PC-9 (cell line): Measurements from ENCODE around the gene BCL2. TPM values are rescaled to one million over a fixed set of nuclear protein-coding genes. Genes with fewer than 3 reads are reported as not detected.

Experiments used
- BruUV-seq: library from RNA; stranded (reverse); fragments of 400-500 nt; replicated peaks from 2 replicates; lab custom pipeline; 2021; lab: Mats Ljungman, UMichigan
- CTCF ChIA-PET: fragments of 300-600 bp; sonication (Branson Sonifier 250); formaldehyde crosslinking; loops from one replicate; lab custom pipeline; 2022; ENCODE audit warnings: antibody characterized with exemption; lab: Charles Lee
- POLR2A ChIA-PET: fragments of 300-600 bp; sonication (Branson Sonifier 250); formaldehyde crosslinking; loops from one replicate; lab custom pipeline; 2022; ENCODE audit warnings: antibody characterized with exemption; ENCODE audit not compliant: unreplicated experiment; lab: Charles Lee
- DNase-seq, 2 experiments: peaks; one replicate each; pipeline versions ENCODE4 v3.0.0 to v3.0.0-alpha.2; 2015 to 2022; ENCODE audit warnings: mixed read lengths in 1 of 2
- H2AFZ ChIP-seq: fragments of 200-600 bp; sonication (generic); 2 replicates; pipeline ENCODE4 v1.8.1; 2017; ENCODE audit warnings: antibody characterized with exemption
- H3F3A ChIP-seq: fragments of 200-600 bp; sonication (generic); 2 replicates; pipeline ENCODE4 v1.8.1; 2017; ENCODE audit warnings: antibody characterized with exemption, mild to moderate bottlenecking, low read depth; ENCODE audit not compliant: insufficient read depth
- H3K27ac ChIP-seq: fragments of 200-600 bp; sonication (generic); 2 replicates; pipeline ENCODE4 v1.6.1; 2016; ENCODE audit warnings: mixed run types
- H3K27me3 ChIP-seq: fragments of 200-600 bp; sonication (generic); 2 replicates; pipeline ENCODE4 v1.6.1; 2016; ENCODE audit warnings: low read depth, mixed run types; ENCODE audit not compliant: insufficient read depth
- H3K36me3 ChIP-seq: fragments of 200-600 bp; sonication (generic); 2 replicates; pipeline ENCODE4 v1.6.1; 2016; ENCODE audit warnings: low read depth, mixed run types
- H3K4me1 ChIP-seq: fragments of 200-600 bp; sonication (generic); replicated peaks from 2 replicates; pipeline ENCODE4 v1.6.1; 2016; ENCODE audit warnings: mixed run types; ENCODE audit not compliant: insufficient read depth
- H3K4me2 ChIP-seq: fragments of 200-600 bp; sonication (generic); 2 replicates; pipeline ENCODE4 v1.6.1; 2017; ENCODE audit warnings: mixed run types
- H3K4me3 ChIP-seq: fragments of 200-600 bp; sonication (generic); 2 replicates; pipeline ENCODE4 v1.6.1; 2016; ENCODE audit warnings: mixed run types
- H3K79me2 ChIP-seq: fragments of 200-600 bp; sonication (generic); 2 replicates; pipeline ENCODE4 v1.6.1; 2017; ENCODE audit warnings: low read depth, mixed run types
- H3K9me2 ChIP-seq: fragments of 200-600 bp; sonication (generic); 2 replicates; pipeline ENCODE4 v1.8.1; 2017; ENCODE audit warnings: mild to moderate bottlenecking; ENCODE audit not compliant: insufficient read depth
- H3K9me3 ChIP-seq: fragments of 200-600 bp; sonication (generic); 2 replicates; pipeline ENCODE4 v1.8.1; 2016; ENCODE audit warnings: low read depth; ENCODE audit not compliant: insufficient read depth
- H4K20me1 ChIP-seq: fragments of 200-600 bp; sonication (generic); 2 replicates; pipeline ENCODE4 v1.8.1; 2017; ENCODE audit not compliant: insufficient read depth
- EZH2 ChIP-seq: fragments of 200-600 bp; sonication (generic); IDR thresholded peaks from 2 replicates; pipeline ENCODE4 v1.8.0; 2017; ENCODE audit warnings: antibody characterized with exemption, low read depth
- intact Hi-C: fragments of 100-400 bp; cut with micrococcal nuclease; formaldehyde crosslinking; loops from one replicate; pipeline ENCODE4 v1.10.0; 2022; ENCODE audit not compliant: unreplicated experiment
- total RNA-seq: library from RNA; stranded (reverse); gene quantifications from 2 replicates; pipeline ENCODE4 v1.2.3, GENCODE V29; 2021
- TF ChIP-seq, protein P1 (sequence below): fragments of 200-600 bp; sonication (generic); conservative IDR thresholded peaks from 2 replicates; pipeline ENCODE4 v1.6.1; 2017; ENCODE audit warnings: mixed run types, antibody characterized with exemption, mild to moderate bottlenecking, moderate library complexity

The BCL2 gene
- total RNA-seq, 1 experiment from 2014 or later: 2.0 TPM

DNA sequence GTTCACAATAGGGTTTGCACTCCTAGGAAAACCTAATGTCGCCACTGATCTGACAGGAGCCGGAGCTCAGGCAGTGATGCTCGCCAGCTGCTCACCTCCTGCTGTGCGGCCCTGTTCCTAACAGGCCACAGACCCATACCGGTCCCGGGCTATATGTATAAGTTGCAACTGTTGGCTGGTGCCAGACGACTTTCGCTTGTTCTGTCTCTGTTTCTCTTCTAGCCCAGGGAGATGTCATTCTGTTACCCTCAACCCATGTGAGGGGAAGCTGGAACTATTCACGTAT lies 170.3 kb downstream of the BCL2 start:
- H4K20me1 ChIP-seq: no peaks in the 10 kb centered on the region
- H3K9me2 ChIP-seq: no peaks in the 10 kb centered on the region
- no peak overlapping the region for H3K4me3 ChIP-seq
- no peak overlapping the region for H3K4me2 ChIP-seq
- no peaks in the 10 kb centered on the region for H3K9me3 ChIP-seq
- no peaks in the 10 kb centered on the region for H3K27me3 ChIP-seq
- CTCF ChIA-PET: no interaction called here
- POLR2A ChIA-PET: no interaction called here
- BruUV-seq: no TSS peak
- no peak overlapping the region for H2AFZ ChIP-seq
- H3K4me1 ChIP-seq: no peaks in the 10 kb centered on the region
- H3K36me3 ChIP-seq: no peaks in the 10 kb centered on the region
- no peak for TF ChIP-seq EZH2
- TF ChIP-seq, protein P1, sequence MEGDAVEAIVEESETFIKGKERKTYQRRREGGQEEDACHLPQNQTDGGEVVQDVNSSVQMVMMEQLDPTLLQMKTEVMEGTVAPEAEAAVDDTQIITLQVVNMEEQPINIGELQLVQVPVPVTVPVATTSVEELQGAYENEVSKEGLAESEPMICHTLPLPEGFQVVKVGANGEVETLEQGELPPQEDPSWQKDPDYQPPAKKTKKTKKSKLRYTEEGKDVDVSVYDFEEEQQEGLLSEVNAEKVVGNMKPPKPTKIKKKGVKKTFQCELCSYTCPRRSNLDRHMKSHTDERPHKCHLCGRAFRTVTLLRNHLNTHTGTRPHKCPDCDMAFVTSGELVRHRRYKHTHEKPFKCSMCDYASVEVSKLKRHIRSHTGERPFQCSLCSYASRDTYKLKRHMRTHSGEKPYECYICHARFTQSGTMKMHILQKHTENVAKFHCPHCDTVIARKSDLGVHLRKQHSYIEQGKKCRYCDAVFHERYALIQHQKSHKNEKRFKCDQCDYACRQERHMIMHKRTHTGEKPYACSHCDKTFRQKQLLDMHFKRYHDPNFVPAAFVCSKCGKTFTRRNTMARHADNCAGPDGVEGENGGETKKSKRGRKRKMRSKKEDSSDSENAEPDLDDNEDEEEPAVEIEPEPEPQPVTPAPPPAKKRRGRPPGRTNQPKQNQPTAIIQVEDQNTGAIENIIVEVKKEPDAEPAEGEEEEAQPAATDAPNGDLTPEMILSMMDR: no peak
- no peaks in the 10 kb centered on the region for H3F3A ChIP-seq
- DNase-seq: peak in 1 of 2 experiments; percentile 1
- H3K79me2 ChIP-seq: no peaks in the 10 kb centered on the region
- no peak overlapping the region for H3K27ac ChIP-seq
- intact Hi-C loops: no loop called here

DNA sequence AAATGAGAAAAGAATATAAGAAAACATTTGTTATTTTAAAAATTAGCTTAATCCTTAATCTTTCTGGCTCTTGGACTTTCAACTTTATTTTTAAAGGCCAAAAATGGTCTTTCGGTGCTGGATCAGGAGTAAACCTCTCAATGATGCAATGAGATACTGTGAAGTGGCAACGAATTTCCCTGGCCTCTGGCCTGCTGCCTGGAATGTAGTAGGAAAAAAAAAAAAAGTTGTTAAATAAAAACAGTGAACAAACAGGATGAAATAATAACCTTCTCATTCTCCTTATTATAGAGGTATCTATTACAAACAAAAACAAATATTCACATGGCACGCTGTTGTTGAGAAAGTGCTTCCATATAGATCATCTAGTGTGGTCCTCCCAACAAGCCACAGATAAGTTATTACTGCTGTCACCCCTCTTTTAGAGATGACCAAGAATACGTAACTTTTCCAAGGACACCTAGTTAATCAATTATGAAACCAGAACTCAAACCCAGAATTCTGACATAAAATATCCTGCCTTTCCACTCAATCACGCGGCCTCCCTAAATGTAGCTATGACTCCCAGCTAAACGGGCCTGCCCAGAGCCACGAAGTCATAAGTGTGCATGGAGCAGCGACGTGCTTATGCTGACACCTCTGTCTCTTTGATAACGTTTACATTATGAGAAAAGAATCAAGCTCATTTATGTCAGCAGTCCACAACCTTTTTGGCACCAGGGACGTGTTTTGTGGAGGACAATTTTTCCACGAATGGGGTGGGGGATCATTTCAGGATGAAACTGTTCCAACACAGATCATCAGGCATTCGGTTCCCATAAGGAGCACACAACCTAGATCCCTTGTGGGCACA lies 170.9 kb downstream of the BCL2 start:
- Histone ChIP-seq H3K79me2 (no peaks in the 10 kb centered on the region), H3F3A (no peaks in the 10 kb centered on the region), H4K20me1 (no peaks in the 10 kb centered on the region), H3K9me3 (no peaks in the 10 kb centered on the region), H3K9me2 (no peaks in the 10 kb centered on the region), H2AFZ (no peak overlapping the region), H3K4me2 (no peak overlapping the region), H3K36me3 (no peaks in the 10 kb centered on the region), H3K4me1 (no peaks in the 10 kb centered on the region), H3K27ac (peak overlapping the region; percentile 1; the same call in 1 of the 2 replicates), H3K27me3 (no peaks in the 10 kb centered on the region), H3K4me3 (no peak overlapping the region)
- BruUV-seq: no TSS peak
- ChIA-PET CTCF (no interaction called here), POLR2A (no interaction called here)
- DNase-seq: peak in 1 of 2 experiments; percentile 17
- TF ChIP-seq, protein P1: no peak
- TF ChIP-seq EZH2: no peak
- intact Hi-C loops: no loop called here

DNA sequence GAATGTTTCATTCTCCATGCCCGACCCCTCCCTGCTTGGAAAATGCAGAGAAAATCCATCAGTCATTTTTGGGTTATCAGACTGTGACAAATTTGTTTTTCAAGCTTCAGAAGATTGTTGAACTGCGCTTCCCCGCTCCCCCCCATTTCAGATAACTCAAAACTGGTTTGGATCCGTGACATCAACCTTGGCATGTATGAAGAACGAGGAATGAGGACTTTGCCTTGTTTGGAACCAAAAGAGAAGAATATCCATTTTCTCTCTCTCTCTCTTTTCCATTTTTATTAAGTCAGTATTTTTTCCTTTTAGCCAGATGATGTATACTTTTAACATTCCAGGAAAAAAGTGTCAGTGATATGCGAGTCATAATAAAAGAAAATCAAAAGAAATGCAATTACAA lies 171.6 kb downstream of the BCL2 start:
- BruUV-seq: no TSS peak
- CTCF ChIA-PET: no interaction called here
- TF ChIP-seq, protein P1: no peak
- TF ChIP-seq EZH2: no peak

More for the DNA sequence above, 171.6 kb downstream of the BCL2 start:
- Histone ChIP-seq H3F3A (no peaks in the 10 kb centered on the region), H3K4me3 (no peak overlapping the region), H3K27ac (peak overlapping the region; percentile 1; the same call in 1 of the 2 replicates), H3K27me3 (no peaks in the 10 kb centered on the region), H4K20me1 (no peaks in the 10 kb centered on the region), H3K9me2 (no peaks in the 10 kb centered on the region), H3K4me2 (no peak overlapping the region), H2AFZ (no peak overlapping the region), H3K79me2 (no peaks in the 10 kb centered on the region), H3K4me1 (no peaks in the 10 kb centered on the region), H3K36me3 (no peaks in the 10 kb centered on the region), H3K9me3 (no peaks in the 10 kb centered on the region)
- POLR2A ChIA-PET: no interaction called here
- DNase-seq: no peak
- intact Hi-C loops: no loop called here
